GM06990 (cell line): ENCODE results near the gene ADGRG2.

Source experiments
- DNase-seq: peaks from one replicate; pipeline ENCODE4 v3.0.0-alpha.2; 2011; ENCODE audit not compliant: insufficient read length; ENCODE audit errors: extremely low read depth
- H3K27me3 ChIP-seq: replicated peaks from 2 replicates; pipeline ENCODE4 v1.6.0; 2011; ENCODE audit warnings: low read length; ENCODE audit not compliant: control insufficient read depth, insufficient read depth
- H3K36me3 ChIP-seq: 2 replicates; pipeline ENCODE4 v1.5.1; 2011; ENCODE audit warnings: low read length; ENCODE audit not compliant: control insufficient read depth, insufficient read depth
- H3K4me3 ChIP-seq: replicated peaks from 2 replicates; pipeline ENCODE4 v1.5.1; 2011; ENCODE audit warnings: low read depth, mild to moderate bottlenecking, control low read depth, low read length
- TF ChIP-seq, protein P1 (sequence below): IDR thresholded peaks from 2 replicates; pipeline ENCODE4 v1.5.1; 2011; ENCODE audit warnings: low read length, control low read depth, mild to moderate bottlenecking, inconsistent platforms; ENCODE audit not compliant: insufficient read depth, poor library complexity, severe bottlenecking

Gene ADGRG2

DNA sequence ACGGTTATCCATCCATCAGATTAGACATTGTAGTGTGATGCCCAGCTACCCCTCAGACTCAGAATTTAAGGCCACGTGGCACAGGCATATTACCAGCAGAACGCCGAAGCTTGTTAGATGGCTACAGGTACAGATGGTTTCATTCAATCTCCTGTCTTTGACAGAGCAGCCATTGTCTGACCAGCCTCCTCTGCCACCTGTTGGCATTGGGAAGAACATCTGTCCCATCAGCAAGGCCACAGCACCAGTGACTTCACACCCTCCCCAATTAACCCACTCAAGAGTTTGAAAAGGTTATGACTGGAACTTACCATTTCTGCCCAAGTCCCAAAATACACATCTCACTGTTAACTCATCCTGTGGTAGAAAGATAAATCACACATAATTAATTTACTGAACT lies 116.4 kb downstream of the ADGRG2 start:
- DNase-seq, result no peak
- no peaks in the 10 kb centered on the region for H3K36me3 ChIP-seq
- no peaks in the 10 kb centered on the region for H3K27me3 ChIP-seq
- no peak overlapping the region for H3K4me3 ChIP-seq
- TF ChIP-seq, protein P1, sequence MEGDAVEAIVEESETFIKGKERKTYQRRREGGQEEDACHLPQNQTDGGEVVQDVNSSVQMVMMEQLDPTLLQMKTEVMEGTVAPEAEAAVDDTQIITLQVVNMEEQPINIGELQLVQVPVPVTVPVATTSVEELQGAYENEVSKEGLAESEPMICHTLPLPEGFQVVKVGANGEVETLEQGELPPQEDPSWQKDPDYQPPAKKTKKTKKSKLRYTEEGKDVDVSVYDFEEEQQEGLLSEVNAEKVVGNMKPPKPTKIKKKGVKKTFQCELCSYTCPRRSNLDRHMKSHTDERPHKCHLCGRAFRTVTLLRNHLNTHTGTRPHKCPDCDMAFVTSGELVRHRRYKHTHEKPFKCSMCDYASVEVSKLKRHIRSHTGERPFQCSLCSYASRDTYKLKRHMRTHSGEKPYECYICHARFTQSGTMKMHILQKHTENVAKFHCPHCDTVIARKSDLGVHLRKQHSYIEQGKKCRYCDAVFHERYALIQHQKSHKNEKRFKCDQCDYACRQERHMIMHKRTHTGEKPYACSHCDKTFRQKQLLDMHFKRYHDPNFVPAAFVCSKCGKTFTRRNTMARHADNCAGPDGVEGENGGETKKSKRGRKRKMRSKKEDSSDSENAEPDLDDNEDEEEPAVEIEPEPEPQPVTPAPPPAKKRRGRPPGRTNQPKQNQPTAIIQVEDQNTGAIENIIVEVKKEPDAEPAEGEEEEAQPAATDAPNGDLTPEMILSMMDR, result peak; percentile 33

DNA sequence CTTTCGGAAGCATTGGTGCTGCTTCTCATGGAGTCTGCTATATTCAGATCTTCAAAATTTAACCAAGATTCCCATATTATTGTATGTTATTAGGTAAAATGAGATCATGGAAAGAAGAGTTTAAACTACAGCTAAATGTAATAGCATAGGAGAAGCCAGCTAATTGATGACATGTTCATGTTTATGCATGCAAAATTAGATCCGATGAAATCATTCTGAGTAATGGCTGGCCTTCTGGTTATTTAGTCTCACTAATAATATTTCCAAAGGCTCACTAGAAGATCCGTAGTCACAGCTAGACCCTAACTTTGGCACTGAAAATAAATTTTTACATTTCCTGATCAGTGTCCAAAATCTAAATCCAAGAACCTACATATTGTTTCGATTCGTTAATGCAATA lies 118.5 kb downstream of the ADGRG2 start:
- no peaks in the 10 kb centered on the region for H3K27me3 ChIP-seq
- no peaks in the 10 kb centered on the region for H3K36me3 ChIP-seq
- DNase-seq, result no peak
- TF ChIP-seq, protein P1, result no peak
- no peak overlapping the region for H3K4me3 ChIP-seq

DNA sequence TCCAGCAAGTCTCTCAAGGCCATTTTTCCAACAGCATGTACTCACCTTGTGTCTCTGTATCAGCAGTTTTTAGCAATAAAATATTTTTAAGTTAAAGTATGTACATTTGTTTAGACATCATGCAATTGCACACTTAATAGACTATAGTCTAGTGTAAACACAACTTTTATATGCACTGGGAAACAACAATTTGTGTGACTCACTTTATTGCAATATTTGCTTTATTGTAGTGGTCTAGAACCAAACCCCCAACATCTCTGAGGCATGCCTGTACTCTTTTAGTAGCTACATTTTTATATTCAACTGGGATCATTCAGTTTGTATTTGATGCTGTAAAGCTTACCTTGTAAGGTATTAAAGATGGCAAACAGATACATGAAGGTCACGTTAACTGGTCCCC lies 123.6 kb downstream of the ADGRG2 start:
- Histone ChIP-seq H3K36me3 (no peaks in the 10 kb centered on the region), H3K27me3 (no peaks in the 10 kb centered on the region), H3K4me3 (no peak overlapping the region)
- TF ChIP-seq, protein P1, result no peak
- DNase-seq, result no peak

DNA sequence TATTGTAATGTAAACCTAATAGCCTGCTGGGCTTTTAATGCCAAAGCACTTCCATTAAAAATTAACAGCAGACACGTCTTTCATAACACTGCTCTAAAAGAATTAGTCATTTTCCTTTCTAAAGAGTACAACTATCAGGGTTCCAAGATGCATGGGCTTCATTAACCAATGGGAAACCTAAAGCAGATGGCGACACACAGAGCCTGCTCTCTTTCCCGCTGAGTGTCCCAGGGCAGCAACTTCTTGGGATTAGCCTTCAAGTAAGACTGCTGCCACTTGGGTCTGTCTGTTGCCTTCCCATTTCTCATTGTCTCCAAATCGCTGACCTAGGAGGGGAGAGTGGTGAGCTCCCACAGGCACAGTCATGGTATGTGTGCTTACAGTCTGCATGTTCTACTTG lies 124.4 kb downstream of the ADGRG2 start:
- no peaks in the 10 kb centered on the region for H3K27me3 ChIP-seq
- H3K4me3 ChIP-seq, result no peak overlapping the region
- TF ChIP-seq, protein P1, result no peak
- H3K36me3 ChIP-seq, result no peaks in the 10 kb centered on the region
- no peak for DNase-seq

DNA sequence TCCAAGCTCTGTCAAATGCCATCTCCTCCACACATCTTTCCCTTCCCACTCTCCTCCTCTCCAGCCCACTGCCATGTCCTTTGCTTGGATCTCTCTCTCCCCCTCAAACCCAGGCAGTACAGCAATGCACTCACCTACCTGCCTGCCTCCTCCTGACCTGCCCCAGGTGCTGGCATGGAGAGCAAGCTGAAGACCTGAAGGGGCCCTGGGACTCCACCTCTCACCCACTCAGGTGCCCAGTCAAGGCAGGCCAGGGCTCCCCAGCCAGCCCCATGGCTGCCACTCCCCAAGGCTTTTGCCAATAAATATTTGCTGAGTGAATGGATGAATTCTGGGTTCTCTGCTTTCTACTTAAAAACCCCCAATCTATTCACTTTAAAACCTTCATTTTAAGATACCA lies 125.7 kb downstream of the ADGRG2 start:
- TF ChIP-seq, protein P1, result no peak
- H3K36me3 ChIP-seq, result no peaks in the 10 kb centered on the region
- no peaks in the 10 kb centered on the region for H3K27me3 ChIP-seq
- DNase-seq, result no peak
- H3K4me3 ChIP-seq, result no peak overlapping the region

DNA sequence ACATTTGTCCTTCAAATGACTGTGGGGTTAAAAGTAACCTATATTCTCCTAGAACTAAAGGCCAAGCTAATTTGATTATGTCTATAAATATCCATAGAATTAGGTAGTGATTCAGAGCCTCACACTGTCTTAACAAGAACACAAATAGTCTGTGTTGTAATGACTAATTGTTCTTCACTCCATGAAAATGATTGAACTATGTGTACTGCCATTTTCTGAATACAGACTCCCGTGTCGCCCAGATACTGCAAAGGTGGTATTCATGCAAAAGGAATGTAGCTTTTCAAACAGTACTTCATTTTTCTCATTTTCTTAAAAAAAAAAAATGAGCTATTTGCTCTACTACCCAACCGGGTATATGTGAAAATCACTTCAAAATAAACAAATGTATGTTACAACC lies 127.0 kb downstream of the ADGRG2 start:
- no peak overlapping the region for H3K4me3 ChIP-seq
- no peak for DNase-seq
- TF ChIP-seq, protein P1, result no peak
- no peaks in the 10 kb centered on the region for H3K27me3 ChIP-seq
- H3K36me3 ChIP-seq, result no peaks in the 10 kb centered on the region
